NOMO-1 treated with dmso at 0.1 percent for 144 hours (cell line): Measurements from ENCODE around the gene EDIL3.
A peak's percentile ranks its signal among the peaks of the same experiment; 100 is the strongest.

Experiments
- DNase-seq: peaks from one replicate; lab custom pipeline; 2025; ENCODE audit not compliant: unreplicated experiment; lab: John Stamatoyannopoulos, UW

EDIL3 gene

GRCh38 chr5:84265130-84265529, 119.5 kb downstream of the EDIL3 start:
- no peak for DNase-seq

DNA sequence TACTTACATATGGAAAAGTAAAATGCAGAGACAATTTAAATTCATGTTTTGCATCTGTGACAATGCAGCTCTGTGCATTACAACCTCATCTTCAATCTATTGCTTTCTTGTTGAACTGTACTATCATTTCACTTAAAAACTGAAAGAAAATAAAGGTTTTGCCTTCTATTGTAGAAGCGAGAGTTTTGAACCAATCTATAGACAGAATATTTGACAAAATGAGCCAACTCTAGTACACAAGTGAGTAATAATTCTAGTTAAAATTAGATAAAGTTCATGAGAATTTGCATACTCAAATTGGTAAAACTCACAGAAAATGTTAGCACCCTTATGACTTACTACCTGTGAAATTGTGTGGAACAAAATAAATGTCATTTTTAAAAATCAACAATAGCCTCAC, 123.7 kb downstream of the EDIL3 start:
- DNase-seq: no peak

DNA sequence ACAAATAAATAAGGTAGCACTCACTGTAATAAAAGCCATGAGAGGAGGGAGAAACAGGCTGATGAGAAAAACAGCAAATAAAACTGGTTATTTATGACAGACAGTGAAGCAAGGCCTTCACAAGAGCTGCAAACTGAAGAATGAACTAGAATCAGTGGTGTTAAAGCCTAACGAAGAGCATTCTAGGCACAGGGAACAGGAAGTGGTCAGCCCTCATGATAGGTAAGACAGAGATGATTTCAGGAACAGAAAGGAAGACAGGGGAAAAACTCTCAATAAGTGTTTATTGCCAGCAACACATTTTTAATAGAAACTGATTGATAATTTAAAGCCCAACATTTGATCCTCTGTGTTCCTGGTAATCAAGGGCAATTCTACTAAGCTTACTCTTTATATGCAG, 124.5 kb downstream of the EDIL3 start:
- peak; percentile 14 for DNase-seq

- DNase-seq: no peak
Measured at GRCh38 chr5:84259283-84260045, 125.2 kb downstream of the EDIL3 start.

GRCh38 chr5:84257061-84257460, 127.6 kb downstream of the EDIL3 start:
- no peak for DNase-seq

DNA sequence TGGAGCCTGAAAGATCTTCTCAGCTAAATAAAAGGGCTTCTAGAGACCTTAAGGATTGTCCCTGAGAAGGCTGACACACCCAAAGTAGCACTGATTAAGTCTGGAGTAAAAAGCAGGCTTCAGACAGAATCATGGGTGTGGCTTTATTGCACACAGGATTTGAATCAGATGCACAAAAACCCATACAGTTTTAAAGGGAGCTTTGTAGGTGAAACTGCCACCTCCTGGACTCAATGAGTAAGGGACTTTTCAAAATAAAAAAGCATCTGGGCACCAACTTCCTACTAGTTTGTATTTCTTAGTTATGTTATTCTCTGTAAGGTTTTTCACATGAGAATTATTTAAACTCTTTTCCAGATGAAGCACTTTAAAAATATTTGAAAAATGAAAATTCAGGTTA, 129.4 kb downstream of the EDIL3 start:
- DNase-seq: peak; percentile 3

- no peak for DNase-seq
Measured at GRCh38 chr5:84253946-84254345, 130.7 kb downstream of the EDIL3 start.

DNA sequence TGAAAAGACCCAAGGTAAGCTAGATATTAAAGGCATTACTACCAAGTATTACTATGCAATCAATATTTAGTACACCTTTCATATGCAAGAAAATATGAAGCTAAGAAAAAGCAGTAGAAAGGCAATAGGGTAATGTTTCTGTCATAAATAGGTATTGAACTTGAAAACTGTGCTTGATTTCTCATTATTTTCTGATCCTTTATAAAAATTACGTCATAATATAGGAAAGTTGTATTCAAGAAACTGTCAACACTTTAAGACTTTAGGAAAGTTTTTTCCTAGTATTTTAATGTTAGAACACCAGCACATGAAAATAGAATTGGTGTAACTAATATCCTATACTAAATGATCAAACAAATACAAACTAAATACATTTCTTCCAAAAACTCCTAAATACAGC, 133.2 kb downstream of the EDIL3 start:
- no peak for DNase-seq

DNA sequence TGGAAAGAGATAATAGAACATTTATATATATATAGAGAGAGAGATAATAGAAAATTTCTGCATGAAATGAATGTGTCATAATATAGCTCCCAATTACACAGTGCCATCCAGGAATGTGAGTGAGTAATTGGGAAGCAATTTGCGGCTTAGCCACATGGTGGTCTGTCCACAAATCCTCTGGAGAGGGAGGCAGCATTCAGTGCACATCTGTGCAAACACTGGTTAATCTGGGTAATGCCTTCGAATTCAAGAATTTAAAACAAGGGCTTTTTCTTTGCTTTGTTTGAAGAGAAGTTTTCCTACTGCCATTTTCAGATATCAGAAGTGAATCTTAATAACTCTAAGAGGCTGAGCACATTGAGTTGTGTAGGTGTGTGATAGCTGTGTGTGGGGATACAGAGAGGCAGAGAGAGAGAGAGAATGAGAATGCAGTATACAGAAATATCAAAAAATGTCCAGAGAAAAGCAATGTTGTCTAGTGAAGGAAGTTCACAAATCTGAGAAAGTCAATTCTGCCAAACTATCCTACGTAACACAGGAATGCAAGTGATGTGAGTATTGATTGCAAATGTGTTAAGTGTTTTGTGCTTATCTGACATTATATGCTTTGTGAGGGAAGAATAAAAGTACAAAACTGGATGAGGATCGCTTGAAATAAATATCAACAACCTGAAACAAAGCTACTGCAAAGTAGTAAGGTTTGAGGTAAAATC, 134.6 kb downstream of the EDIL3 start:
- DNase-seq: no peak

DNA sequence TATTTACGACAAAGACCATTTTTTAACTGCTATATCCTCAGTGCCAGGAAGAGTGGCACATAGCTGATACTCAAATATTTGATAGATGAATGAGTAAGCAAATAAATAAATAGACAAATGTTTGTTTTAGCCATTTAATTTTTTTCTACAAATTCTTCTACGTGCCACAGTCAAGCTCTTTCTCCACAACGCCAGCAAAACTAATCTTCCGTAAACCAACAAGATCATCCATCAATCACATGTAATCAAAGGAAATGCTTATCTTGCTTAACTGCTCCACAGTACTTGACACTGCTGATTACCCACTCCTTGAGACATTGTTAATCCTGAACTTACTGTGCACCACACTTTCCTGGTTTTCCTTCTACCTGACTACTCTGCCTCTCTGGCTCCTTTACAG, 136.7 kb downstream of the EDIL3 start:
- no peak for DNase-seq

DNA sequence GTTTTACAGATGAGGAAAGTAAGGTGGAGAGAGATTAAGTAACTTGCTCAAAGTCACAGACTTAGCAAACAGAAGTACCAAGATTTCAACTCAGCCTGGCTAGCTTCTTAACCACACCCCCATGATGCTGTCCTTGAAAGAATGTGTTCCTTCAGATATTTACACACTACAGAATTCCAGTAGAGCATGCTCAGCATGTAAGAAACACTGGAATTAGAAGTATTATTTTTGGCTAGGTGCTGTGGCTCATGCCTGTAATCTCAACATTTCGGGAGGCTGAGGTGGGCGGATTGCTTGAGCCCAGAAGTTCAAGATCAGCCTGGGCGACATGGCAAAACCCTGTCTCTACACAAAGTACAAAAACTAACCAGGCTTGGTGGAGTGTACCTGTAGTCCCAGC, 142.4 kb downstream of the EDIL3 start:
- no peak for DNase-seq

- DNase-seq: no peak
Measured at GRCh38 chr5:84239494-84239893, 145.2 kb downstream of the EDIL3 start.

GRCh38 chr5:84237126-84237525, 147.6 kb downstream of the EDIL3 start:
- DNase-seq: no peak

DNA sequence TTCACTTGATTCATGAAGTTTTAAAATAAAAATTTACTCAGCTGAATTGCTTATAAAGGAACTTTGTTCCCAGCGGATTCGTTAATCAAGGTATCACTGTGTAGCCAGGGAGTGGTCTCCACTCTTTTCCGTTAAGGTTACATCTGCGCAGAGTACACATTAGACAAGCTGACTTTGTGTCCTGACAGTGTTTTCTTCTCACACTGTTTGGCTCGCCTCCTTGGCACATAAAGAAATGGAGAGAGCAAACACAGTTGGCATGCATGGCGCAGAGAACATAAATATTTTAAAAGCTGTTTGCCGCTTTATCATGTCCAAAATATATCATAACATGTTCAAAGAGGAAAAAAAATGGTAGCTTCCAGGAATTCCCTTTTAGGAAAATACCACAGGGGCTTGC, 153.2 kb downstream of the EDIL3 start:
- no peak for DNase-seq

- DNase-seq: no peak
Measured at GRCh38 chr5:84229045-84229444, 155.6 kb downstream of the EDIL3 start.

DNA sequence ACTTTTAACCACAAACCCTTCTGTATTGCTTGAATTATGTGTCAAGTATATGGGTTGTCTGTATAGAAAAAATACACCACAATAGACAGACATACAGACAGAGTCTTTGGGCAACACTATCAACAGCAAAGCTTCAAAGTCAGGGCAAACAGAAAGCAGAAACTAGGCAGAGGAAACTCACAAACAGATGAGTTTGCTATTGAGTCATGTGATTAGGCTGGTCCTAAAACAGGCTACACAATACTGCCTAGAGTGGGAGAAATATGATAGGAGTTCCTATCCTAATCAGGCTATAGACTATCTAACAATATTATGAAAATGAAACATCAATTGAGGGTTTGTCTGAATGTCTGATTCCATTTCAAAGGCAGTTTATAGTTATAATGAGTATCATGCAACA, 156.4 kb downstream of the EDIL3 start:
- no peak for DNase-seq

GRCh38 chr5:84227236-84227635, 157.4 kb downstream of the EDIL3 start:
- no peak for DNase-seq

DNA sequence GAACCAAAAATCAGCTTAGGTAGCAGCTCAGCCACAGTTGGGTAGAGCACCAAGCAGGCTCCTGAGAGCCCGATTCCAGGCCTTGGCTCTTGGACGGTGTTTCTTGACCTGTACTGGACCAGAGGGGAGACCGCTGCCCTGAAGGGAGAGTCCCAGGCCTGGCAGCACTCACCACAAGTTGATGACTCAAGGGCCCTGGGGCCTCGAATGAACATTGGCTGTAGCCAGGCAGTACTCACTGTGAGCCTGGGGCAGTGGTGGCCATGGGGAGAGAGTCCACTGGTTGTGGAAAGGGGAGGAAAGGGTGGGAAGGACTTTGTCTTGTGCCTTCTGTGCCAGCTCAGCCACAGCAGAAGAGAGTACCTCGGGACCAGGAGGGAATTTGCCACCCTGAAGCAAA, 166.1 kb downstream of the EDIL3 start:
- no peak for DNase-seq

DNA sequence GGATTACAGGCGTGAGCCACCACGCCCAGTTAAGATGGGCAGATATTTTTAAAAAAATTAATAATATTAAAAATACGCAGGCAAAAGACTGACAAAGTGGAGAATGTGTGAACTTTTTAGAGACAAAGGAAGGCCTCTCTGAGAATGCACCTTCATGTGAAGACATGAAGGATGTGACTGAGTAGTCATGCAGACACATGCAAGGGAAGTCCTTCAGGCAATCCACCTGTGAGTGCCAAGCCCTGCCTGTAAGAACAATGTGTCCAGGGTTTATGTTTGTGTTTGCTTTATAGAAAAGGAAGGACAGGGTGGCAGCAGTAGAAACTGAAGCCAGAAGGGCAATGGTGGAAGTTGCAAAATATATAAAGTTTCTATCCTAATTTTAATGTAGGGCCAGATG, 169.2 kb downstream of the EDIL3 start:
- no peak for DNase-seq

- no peak for DNase-seq
Measured at GRCh38 chr5:84213861-84214260, 170.8 kb downstream of the EDIL3 start.

GRCh38 chr5:84213212-84213611, 171.5 kb downstream of the EDIL3 start:
- DNase-seq: no peak

DNA sequence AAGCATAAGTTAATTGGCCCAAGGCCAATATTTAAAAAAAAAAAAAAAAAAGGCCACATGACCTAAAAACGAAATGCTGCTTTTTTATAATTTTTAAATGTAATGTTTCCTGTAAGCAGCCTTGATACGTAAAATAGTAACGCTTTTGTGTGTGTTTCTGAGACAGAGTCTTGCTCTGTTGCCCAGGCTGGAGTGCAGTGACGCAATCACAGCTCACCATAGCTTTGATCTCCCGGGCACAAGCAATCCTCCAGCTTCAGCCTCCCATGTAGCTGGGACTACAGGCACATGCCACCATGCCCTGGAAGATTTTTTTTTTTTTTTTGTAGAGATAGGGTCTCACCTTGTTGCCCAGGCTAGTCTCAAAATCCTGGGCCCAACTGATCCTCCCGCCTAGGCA, 179.9 kb downstream of the EDIL3 start:
- DNase-seq: no peak

DNA sequence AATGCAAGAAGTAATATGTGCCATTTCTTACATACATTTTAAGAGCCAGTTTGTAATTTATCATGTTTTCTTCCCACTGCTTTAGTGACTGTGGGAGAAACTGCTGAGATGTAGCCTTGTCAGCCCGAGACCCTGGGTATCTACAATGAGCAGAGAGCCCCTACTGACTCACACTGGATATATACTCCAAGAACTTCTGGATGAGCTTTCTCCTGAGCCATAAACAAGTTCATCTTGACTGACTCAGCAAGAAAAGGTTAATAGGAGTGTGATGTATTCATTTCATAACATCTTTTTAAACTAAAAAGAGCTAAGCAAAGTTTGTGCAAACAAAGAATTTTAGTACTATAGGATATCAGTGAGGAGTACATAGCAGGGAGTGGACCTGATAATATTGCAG, 182.5 kb downstream of the EDIL3 start:
- no peak for DNase-seq
